ENCODE results near the gene RITA1. TPM values are rescaled to one million over a fixed set of nuclear protein-coding genes. Genes with fewer than 3 reads are reported as not detected.
A peak's percentile ranks its signal among the peaks of the same experiment; 100 is the strongest.

Gene RITA1
- total and polyA plus RNA-seq, 10 of the 15 experiments (the other 5 are each of a cell fraction or from before 2014, with no cell fraction given): 2.3 to 39.9 (median 24.8) TPM

- TF ChIP-seq, protein P1, sequence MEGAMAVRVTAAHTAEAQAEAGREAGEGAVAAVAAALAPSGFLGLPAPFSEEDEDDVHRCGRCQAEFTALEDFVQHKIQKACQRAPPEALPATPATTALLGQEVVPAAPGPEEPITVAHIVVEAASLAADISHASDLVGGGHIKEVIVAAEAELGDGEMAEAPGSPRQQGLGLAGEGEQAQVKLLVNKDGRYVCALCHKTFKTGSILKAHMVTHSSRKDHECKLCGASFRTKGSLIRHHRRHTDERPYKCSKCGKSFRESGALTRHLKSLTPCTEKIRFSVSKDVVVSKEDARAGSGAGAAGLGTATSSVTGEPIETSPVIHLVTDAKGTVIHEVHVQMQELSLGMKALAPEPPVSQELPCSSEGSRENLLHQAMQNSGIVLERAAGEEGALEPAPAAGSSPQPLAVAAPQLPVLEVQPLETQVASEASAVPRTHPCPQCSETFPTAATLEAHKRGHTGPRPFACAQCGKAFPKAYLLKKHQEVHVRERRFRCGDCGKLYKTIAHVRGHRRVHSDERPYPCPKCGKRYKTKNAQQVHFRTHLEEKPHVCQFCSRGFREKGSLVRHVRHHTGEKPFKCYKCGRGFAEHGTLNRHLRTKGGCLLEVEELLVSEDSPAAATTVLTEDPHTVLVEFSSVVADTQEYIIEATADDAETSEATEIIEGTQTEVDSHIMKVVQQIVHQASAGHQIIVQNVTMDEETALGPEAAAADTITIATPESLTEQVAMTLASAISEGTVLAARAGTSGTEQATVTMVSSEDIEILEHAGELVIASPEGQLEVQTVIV (IDR thresholded peaks at IDR 0.05; ENCODE audit: borderline replicate concordance, partially characterized antibody): no peak
- TF ChIP-seq LARP7 (IDR thresholded peaks at IDR 0.05) (no peak), HSF1 (IDR thresholded peaks at IDR 0.05; ENCODE audit: low read depth, low read length) (no peak), RUNX3 (IDR thresholded peaks at IDR 0.05; ENCODE audit: low read length) (no peak), YY1 (IDR thresholded peaks at IDR 0.05; ENCODE audit: low read depth, low read length) (no peak), ZNF217 (IDR thresholded peaks at IDR 0.05) (no peak), ZZZ3 (IDR thresholded peaks at IDR 0.05; ENCODE audit: control insufficient read depth, insufficient read length, low read depth) (no peak), BRCA1 (IDR thresholded peaks at IDR 0.05; ENCODE audit: low read depth, low read length) (no peak), JUND (IDR thresholded peaks at IDR 0.05; ENCODE audit: low read depth, low read length) (no peak), HCFC1 (IDR thresholded peaks at IDR 0.05; ENCODE audit: low read length) (no peak), ZNF384 (IDR thresholded peaks at IDR 0.05; ENCODE audit: borderline replicate concordance, low read depth, low read length) (no peak), SPI1 (IDR thresholded peaks at IDR 0.05; ENCODE audit: borderline replicate concordance, insufficient read depth, low read depth, low read length) (no peak), KAT2A (conservative IDR thresholded peaks at IDR 0.05; ENCODE audit: control insufficient read depth, low read depth, low read length) (no peak), TCF12 (IDR thresholded peaks at IDR 0.05; ENCODE audit: low read depth, low read length) (no peak), TBL1XR1 (IDR thresholded peaks at IDR 0.05; ENCODE audit: low read depth, low read length) (no peak), NRF1 (conservative IDR thresholded peaks at IDR 0.05; ENCODE audit: low read depth, low read length) (no peak), MTA2 (IDR thresholded peaks at IDR 0.05; ENCODE audit: low read depth) (no peak), RAD21 (IDR thresholded peaks at IDR 0.05; ENCODE audit: insufficient read depth, low read depth, low read length) (no peak), NFYB (IDR thresholded peaks at IDR 0.05; ENCODE audit: insufficient read depth, low read depth, low read length) (peak; percentile 96), MYC (IDR thresholded peaks at IDR 0.05; ENCODE audit: insufficient read depth, insufficient read length, insufficient replicate concordance, low read length, severe bottlenecking) (no peak)
- TF ChIP-seq, protein P2, sequence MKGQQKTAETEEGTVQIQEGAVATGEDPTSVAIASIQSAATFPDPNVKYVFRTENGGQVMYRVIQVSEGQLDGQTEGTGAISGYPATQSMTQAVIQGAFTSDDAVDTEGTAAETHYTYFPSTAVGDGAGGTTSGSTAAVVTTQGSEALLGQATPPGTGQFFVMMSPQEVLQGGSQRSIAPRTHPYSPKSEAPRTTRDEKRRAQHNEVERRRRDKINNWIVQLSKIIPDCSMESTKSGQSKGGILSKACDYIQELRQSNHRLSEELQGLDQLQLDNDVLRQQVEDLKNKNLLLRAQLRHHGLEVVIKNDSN (IDR thresholded peaks at IDR 0.05; ENCODE audit: borderline replicate concordance, extremely low read length, insufficient read depth, low read depth, low read length): peak; percentile 65
- TF ChIP-seq, protein P3, sequence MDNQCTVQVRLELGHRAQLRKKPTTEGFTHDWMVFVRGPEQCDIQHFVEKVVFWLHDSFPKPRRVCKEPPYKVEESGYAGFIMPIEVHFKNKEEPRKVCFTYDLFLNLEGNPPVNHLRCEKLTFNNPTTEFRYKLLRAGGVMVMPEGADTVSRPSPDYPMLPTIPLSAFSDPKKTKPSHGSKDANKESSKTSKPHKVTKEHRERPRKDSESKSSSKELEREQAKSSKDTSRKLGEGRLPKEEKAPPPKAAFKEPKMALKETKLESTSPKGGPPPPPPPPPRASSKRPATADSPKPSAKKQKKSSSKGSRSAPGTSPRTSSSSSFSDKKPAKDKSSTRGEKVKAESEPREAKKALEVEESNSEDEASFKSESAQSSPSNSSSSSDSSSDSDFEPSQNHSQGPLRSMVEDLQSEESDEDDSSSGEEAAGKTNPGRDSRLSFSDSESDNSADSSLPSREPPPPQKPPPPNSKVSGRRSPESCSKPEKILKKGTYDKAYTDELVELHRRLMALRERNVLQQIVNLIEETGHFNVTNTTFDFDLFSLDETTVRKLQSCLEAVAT (IDR thresholded peaks at IDR 0.05): no peak
- TF ChIP-seq, protein P4, sequence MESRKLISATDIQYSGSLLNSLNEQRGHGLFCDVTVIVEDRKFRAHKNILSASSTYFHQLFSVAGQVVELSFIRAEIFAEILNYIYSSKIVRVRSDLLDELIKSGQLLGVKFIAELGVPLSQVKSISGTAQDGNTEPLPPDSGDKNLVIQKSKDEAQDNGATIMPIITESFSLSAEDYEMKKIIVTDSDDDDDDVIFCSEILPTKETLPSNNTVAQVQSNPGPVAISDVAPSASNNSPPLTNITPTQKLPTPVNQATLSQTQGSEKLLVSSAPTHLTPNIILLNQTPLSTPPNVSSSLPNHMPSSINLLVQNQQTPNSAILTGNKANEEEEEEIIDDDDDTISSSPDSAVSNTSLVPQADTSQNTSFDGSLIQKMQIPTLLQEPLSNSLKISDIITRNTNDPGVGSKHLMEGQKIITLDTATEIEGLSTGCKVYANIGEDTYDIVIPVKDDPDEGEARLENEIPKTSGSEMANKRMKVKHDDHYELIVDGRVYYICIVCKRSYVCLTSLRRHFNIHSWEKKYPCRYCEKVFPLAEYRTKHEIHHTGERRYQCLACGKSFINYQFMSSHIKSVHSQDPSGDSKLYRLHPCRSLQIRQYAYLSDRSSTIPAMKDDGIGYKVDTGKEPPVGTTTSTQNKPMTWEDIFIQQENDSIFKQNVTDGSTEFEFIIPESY (IDR thresholded peaks at IDR 0.05): no peak
These were observed 681 bp upstream of the RITA1 start (continued) for GRCh38 chr12:113184900-113185179.
